NCI-H2081 treated with DMSO at 0.1 percent for 48 hours (cell line): Measurements from ENCODE around the gene SSNA1.

Experiments
- DNase-seq: peaks from one replicate; lab custom pipeline; 2025; lab: John Stamatoyannopoulos, UW

Gene SSNA1

DNA sequence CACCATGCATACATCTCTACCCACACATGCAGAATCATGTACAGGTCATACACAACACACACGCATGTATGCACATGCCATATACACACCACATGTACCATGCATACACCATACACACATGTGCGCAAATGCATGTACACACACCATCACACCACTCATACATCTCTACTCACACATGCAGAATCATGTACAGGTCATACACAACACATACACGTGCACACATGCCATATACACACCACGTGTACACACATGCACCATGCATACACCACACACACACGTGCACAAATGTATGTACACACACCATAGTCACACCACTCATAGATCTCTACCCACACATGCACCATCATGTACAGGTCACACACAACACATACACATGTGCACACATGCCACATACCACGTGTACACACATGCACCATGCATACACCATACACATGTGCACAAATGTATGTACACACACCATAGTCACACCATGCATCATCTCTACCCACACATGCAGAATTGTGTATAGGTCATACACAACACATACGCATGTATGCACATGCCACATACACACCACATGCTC, 35.6 kb upstream of the SSNA1 start:
- no peak for DNase-seq

DNA sequence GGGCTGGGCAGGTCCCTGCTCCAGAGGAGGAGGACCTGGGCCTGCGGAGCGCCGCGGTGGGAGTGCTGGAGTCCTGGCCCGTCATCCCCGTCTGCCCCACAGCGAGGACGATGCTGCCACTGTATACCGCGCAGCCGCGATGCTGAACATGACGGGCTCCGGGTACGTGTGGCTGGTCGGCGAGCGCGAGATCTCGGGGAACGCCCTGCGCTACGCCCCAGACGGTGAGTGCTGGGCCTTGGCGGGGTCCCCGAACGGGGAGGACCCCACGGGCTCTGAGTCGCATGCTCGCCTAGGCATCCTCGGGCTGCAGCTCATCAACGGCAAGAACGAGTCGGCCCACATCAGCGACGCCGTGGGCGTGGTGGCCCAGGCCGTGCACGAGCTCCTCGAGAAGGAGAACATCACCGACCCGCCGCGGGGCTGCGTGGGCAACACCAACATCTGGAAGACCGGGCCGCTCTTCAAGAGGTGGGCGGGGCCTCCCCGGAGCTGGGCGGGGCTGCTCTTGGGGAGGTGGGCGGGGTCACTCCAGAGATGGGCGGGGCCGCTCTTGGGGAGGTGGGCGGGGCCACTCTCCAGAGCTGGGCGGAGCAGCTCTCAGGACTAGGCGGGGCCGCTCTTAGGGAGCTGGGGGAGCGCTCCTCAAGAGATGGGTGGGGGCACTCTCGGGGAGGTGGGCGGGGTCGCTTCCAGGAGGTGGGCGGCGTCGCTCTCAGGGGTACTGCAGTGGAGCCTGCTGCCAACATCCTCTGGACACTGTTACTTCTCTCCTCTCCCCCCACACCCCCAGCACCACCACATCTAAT, 31.7 kb upstream of the SSNA1 start:
- DNase-seq = no peak

DNA sequence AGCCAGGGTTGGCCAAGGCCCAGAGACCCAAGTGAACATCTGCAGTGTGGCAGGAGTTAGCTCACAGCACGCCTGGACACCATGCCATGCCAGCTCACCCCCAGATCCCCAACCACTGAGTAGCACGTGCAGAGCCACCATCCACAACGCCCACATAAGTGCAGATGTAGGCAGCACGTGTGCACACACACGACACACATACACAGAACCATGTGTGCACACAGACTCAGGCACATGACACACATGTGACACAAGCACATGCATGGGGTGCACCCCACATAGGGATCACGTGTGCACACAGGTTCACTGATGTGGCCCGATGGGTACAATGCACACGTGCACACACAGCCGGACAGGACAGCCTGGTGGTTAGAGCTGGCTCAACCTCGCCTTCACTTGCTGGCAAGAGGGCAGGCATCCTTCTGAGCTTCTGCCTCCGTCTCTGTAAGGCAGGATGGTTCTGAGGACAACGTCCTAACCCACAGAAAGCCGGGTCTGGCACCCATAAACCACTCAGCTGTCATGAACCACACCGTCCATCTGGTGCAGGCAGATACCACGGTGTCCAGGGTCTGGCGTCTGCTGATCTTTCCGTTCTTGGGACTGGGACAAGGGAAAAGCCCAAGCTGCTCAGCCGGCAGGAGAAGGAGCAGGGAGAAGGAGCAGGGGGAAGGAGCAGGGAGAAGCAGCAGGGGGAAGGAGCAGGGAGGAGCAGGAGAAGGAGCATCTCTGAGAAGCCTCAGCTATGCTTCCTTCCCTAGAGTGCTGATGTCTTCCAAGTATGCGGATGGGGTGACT, 30.7 kb upstream of the SSNA1 start:
- DNase-seq = no peak

- no peak for DNase-seq
Measured at GRCh38 chr9:137158625-137159024, 29.9 kb upstream of the SSNA1 start.

DNA sequence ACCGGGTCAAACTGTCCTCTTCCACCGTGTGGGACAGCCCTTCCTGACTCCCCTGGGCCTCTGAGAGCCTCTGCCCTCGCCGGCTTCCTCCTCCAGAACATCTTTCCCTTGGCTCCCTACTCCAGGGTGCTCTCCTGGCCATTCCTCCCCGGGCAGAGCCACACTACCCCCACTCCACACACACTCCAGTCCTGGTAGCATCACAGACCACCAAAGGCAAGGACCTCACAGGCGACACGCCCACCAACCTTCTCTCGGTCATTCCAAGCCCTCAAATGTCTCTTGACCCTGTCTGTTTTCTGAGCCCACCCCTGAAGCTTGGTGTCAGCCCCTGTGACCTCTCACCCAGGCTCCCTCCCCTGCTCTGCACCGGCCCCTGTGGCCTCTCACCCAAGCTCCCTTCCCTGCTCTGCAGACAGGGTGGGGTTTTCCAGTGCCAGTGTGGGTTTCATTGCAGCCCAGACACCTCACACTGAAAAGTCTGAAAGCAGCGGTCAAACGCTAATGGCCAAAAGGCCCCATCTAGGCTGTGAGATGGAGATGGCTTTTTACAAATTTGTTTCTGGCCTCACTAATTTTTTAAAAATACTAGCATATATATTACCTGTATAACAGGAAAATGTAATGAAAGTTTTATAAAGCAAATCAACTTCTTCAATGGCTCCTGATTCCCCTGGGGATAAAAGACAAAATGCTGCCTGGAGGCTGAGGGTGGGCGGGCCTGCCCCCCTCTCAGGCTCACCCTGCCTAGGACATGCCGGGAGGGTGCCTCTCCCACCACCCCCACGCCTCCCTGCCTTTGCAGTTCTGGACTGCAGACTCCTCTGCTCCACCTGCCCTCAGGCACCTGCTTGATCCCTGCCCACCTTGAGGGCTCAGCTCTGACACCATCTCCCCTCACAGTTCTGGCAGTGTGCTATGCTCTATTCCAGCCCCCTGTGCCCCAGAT, 29.1 kb upstream of the SSNA1 start:
- no peak for DNase-seq

GRCh38 chr9:137160054-137160425, 28.4 kb upstream of the SSNA1 start:
- no peak for DNase-seq

GRCh38 chr9:137160716-137161557, 27.5 kb upstream of the SSNA1 start:
- DNase-seq = no peak

DNA sequence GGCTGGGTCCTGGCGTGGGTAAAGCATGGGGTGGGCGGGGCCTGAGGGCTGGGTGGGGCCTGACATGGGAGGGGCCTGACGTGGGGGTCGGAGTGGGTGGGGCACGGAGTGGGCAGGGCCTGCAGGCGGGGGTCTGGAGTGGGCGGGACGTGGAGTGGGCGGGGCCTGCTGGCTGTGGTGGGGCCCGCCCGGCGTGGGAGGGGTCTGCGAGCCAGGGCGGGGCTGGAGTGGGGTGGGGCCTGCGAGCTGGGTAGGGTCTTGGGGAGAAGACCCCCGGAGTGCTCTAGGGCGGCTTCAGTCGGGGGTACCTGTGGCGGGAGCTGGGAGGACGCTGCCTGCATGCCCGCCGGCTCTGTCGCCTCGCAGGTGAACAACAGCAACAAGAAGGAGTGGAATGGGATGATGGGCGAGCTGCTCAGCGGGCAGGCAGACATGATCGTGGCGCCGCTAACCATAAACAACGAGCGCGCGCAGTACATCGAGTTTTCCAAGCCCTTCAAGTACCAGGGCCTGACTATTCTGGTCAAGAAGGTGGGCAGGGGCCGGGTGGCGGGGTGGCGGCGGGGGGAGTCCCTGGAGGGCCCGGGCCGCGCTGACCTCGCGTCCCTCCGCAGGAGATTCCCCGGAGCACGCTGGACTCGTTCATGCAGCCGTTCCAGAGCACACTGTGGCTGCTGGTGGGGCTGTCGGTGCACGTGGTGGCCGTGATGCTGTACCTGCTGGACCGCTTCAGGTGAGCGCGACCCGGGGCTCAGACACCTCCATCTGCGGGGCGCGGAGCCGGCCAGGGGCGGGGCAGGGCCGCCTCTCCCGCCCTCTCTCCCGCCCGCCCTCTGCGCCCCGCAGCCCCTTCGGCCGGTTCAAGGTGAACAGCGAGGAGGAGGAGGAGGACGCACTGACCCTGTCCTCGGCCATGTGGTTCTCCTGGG, 26.7 kb upstream of the SSNA1 start:
- DNase-seq = no peak

- DNase-seq = no peak
Measured at GRCh38 chr9:137162505-137163364, 25.7 kb upstream of the SSNA1 start.

GRCh38 chr9:137163365-137163715, 25.1 kb upstream of the SSNA1 start:
- DNase-seq = no peak

GRCh38 chr9:137163805-137164204, 24.7 kb upstream of the SSNA1 start:
- no peak for DNase-seq

GRCh38 chr9:137164370-137165249, 23.9 kb upstream of the SSNA1 start:
- no peak for DNase-seq

- DNase-seq = no peak
Measured at GRCh38 chr9:137165250-137165836, 23.1 kb upstream of the SSNA1 start.

- no peak for DNase-seq
Measured at GRCh38 chr9:137166380-137167229, 21.9 kb upstream of the SSNA1 start.

DNA sequence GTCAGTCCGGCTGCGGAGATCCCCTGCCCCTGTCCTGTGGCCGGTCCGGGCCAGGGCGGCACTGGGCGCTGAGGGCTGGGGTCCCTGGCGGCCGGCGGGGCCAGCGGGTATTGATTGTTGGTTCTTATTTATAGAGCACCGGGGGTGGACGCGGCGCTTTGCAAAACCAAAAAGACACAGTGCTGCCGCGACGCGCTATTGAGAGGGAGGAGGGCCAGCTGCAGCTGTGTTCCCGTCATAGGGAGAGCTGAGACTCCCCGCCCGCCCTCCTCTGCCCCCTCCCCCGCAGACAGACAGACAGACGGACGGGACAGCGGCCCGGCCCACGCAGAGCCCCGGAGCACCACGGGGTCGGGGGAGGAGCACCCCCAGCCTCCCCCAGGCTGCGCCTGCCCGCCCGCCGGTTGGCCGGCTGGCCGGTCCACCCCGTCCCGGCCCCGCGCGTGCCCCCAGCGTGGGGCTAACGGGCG, 21.2 kb upstream of the SSNA1 start:
- no peak for DNase-seq

DNA sequence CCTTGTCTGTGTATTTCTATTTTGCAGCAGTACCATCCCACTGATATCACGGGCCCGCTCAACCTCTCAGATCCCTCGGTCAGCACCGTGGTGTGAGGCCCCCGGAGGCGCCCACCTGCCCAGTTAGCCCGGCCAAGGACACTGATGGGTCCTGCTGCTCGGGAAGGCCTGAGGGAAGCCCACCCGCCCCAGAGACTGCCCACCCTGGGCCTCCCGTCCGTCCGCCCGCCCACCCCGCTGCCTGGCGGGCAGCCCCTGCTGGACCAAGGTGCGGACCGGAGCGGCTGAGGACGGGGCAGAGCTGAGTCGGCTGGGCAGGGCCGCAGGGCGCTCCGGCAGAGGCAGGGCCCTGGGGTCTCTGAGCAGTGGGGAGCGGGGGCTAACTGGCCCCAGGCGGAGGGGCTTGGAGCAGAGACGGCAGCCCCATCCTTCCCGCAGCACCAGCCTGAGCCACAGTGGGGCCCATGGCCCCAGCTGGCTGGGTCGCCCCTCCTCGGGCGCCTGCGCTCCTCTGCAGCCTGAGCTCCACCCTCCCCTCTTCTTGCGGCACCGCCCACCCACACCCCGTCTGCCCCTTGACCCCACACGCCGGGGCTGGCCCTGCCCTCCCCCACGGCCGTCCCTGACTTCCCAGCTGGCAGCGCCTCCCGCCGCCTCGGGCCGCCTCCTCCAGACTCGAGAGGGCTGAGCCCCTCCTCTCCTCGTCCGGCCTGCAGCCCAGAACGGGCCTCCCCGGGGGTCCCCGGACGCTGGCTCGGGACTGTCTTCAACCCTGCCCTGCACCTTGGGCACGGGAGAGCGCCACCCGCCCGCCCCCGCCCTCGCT, 20.5 kb upstream of the SSNA1 start:
- DNase-seq = no peak
